HG03432 (cell line): Measurements from ENCODE around the gene GBGT1.

Experiments used
- ATAC-seq: cut with Tn5 transposase; IDR thresholded peaks from one replicate; pipeline ENCODE4 v1.9.1; 2021; ENCODE audit warnings: mild to moderate bottlenecking, moderate library complexity; ENCODE audit not compliant: unreplicated experiment

Gene GBGT1

DNA sequence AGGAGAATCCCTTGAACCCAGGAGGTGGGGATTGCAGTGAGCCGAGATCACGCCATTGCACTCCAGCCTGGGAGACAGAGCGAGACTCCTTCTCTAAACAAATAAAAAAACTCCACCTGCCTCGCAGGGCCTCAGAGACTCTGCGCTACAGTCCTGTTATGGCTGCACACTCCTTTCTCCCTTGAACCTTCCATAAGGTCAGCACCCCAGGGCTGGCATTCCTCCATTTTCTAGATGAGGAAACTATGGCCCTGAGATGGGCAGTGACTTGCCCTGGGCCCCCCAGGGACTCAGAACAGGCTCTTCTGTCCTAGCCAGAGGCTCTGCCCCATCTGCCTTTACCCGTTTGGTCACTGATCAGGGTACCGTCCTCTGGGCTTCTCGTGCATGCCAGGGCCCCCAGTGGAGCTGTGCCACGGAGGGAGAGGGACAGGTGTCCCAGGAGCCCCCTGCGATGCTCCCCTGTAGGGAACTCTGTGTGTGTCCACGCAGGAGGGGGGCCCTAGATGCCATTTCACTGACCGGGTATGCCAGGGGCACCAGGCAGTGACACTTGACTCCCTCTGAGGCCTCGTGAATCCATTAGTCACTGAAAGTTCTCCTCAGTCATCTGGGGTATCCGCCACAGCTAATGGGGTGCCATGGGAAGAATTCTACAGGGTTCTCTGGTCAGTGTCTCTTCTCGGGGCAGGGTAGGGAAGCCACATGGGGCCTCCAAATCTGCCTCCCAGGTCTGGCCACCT is 58.8 kb downstream of the GBGT1 start:
- no peak for ATAC-seq

DNA sequence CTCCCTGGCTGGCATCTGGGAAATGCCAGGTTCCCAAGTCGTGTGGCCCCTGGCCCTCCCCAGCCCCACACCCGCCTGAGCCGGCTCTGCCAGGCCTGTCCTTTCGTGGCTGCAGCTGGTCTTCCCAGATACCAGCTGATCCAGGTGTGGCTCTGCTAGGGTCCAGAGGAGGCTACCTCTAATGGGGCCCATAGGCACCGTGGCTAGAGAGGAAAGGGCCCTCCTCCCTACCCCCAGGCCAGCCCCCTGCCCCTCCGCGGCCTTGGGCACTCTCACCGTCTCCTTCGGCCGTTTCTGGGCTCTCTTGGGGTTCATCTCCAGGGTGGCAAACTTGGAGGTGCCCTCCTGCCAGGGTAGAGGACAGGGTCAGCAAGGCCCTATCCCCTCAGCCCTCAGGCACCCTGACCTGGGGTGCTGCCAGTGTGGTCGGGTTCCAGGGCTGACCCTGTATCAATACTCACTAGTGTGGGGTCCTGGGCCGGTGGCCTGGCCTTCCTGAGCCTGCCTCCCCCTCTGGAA is 59.7 kb downstream of the GBGT1 start:
- no peak for ATAC-seq

DNA sequence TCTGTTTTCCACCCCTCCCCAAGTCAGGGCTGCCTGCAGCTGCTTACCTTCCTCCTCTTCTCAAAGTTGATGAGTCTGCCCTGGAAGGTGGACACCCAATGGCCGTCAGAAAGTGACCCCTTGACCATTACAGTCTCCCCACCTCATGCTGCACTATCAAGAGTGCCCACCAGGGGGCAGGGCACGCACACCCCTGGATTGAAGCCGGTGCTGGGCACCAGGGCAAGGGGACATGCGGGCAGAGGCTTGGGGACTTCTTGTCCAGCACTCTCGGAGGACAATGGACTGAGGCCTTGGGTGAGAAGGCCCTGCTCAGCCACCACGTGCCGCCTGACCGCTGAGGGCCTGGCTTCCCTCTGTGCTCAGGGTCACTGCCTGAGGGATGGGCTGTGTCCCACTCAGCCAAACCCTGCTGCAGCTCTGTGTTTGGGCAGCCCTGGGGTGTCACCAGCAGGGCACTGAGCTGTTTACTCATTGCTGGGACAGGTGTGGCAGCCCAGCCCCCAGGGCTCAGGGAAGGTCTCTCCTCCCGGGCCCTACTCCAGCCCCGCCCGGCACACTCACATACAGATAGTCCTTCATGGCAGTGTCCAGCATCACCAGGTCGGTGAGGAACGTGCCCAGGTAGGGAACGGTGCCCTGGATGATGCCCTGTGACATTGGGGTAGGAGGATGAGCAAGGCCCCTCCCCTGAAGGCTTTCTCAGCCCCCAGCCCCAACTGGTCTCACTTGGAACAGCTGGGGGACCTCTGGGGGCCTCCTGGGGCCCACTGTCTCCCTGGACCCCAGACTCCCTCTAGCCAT is 60.3 kb downstream of the GBGT1 start:
- no peak for ATAC-seq
